GM21360 (cell line): Measurements from ENCODE around the gene GRN.

Experiments used
- ATAC-seq: cut with Tn5 transposase; IDR thresholded peaks from one replicate; pipeline ENCODE4 v1.9.1; 2021; ENCODE audit warnings: mild to moderate bottlenecking, moderate library complexity; ENCODE audit not compliant: unreplicated experiment

Gene GRN

DNA sequence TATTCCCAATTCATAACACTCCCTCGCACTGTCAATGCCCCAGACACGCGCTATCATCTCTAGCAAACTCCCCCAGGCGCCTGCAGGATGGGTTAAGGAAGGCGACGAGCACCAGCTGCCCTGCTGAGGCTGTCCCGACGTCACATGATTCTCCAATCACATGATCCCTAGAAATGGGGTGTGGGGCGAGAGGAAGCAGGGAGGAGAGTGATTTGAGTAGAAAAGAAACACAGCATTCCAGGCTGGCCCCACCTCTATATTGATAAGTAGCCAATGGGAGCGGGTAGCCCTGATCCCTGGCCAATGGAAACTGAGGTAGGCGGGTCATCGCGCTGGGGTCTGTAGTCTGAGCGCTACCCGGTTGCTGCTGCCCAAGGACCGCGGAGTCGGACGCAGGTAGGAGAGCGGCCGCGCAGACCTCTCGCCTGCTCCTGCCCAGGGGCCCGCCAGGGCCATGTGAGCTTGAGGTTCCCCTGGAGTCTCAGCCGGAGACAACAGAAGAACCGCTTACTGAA is at the start of gene GRN:
GRN (plus strand) TSS at position 364 of the 515 bp plus-strand sequence. CDS start 3,863 bp downstream, outside the sequence.
- ATAC-seq = no peak

DNA sequence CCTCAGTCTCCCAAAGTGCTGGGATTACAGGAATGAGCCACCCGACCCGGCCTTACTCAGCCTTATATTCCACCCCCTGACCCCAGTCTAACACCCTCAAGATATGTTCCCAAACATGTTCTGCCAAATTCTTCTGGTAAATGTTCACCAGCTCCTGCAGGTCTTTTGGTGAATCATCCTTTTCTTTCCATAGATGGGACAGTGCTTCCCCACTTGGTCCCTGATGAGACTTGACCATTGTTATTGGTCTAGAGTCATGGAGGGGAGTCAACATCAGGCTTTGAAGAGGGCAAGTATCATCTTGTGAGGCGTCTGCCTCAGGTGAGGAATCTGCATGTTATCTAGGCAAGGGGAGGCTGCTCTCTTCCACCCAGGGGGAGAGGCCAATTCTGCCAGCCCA is 47.1 kb upstream of the GRN start:
- no peak for ATAC-seq

GRCh38 chr17:44304651-44305050 is 40.5 kb upstream of the GRN start:
- no peak for ATAC-seq

GRCh38 chr17:44307387-44308186 is 37.5 kb upstream of the GRN start:
- no peak for ATAC-seq

DNA sequence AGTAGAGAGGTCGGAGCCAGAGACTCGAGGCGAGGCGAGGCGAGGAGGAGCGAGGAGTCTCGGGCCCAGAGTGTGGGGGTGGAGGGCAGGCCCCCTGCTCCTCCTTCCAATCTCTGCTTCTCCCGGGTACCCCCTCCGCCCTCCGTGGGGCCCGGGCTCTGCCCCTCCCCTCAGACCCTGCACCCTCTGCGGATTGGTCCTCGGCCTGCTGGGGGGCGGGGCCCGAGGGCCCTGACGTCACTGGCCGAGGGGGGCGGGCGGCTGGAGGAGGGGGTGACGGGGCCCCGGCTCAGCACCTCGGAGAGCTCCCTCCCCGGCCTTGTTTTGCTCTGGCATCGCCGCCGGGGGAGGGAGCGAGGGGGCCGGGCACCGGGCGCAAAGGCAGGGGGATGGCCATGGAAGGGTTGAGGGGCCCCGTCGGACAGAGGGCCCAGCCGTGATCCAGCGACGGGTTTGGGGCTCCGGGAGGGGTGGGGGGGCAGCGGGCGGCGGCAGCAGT is 36.7 kb upstream of the GRN start, which contains the start of gene RUNDC3A:
RUNDC3A (plus strand) TSS at position 282 of the 499 bp plus-strand sequence. CDS start 232 bp downstream, outside the sequence.
- peak; percentile 69 for ATAC-seq

DNA sequence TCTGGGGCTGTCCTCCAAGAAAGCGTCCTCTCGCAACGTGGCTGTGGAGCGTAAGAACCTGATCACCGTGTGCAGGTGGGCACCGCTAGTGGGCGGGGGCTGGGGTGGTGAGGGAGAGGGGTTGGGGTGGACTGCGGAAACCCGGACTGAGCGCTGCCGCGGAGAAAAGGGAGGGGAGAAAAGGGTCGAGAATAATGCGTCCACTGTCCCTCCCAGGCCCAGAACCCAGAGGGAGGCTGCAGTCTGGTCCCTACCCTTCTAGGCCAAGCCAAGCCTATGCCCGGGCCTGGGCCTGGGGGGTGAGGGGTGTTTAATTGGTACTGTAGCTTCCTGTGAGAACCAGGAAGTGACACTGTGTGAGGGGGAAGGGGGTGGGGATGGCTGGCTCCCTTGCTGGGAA is 36.2 kb upstream of the GRN start:
- no peak for ATAC-seq

DNA sequence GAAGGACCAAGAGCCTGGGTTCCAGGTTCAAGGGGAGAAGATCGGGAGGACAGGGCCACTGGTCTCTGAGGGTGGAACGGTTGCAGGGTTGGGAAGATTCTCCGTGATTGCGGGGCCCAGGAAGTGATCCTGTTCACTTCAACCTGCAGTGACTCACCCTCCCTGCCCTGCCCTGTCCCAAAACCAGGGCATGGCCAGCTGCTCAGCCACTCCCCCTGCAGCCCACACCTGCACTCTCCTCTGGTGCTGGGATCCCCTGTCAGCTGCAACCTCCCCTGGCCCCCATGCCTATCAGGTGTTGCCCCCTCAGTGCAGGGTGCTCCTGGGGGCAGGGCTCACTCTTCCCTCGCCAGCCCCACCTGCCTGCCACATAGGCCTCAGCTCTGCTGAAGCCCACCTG is 35.6 kb upstream of the GRN start:
- ATAC-seq = no peak

GRCh38 chr17:44310188-44310587 is 34.9 kb upstream of the GRN start:
- no peak for ATAC-seq

DNA sequence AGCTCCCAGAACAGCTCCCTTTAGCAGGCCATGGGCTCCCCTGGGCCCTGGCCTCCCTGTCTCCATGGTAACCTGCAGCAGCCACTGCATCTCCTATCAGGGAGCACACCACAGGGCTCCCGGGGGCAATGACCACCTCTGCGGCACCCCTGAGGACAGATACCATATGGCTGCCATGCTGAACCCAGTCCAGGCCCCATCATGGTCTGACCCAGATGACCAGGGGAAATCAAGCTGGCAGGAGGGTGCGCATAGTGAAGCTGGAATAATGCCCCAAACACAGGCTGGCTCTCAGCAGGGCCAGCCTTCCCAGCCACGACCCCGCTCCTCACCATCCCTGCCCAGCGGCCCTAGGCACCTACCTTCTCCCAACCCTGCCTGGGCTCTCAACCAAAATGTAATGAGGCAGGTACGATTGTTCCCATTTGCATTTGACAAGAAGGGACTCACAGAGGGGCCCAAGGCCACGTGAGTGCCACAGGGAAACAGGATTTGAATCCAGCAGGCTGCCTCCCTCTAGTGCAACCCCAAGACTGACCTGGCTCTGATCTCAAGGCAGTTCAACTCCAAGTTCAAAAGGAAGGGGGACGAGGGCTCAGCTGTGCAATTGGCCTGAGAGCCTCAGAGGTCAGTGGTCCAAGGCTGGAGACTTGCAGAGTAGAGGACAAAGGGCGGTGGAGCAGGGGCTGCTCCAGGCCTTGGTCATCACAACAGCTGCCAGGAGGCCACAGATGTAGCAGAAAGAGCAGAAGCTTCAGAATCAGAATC is 34.3 kb upstream of the GRN start:
- ATAC-seq = no peak

GRCh38 chr17:44311562-44312181 is 33.4 kb upstream of the GRN start:
- no peak for ATAC-seq

GRCh38 chr17:44312396-44313104 is 32.6 kb upstream of the GRN start:
- ATAC-seq = no peak

DNA sequence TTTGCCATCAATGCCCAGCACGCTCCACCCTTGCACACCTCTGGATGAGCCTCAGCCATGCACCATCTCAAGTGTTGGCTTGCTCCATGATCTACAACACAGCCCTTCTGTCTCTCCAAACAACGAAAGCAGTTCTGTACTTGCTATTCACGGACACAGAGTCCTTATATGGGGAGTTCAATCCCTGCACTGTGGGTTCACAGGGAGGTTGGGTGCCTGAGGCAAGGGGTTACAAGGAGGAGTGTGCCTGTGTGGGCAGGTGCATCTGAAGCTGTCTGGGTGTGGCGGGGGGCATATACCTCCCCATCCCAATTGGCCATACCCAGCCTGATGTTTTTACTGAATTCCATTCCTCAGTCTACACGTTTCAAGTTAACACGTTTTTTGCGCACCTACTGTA is 31.1 kb upstream of the GRN start:
- ATAC-seq = no peak

DNA sequence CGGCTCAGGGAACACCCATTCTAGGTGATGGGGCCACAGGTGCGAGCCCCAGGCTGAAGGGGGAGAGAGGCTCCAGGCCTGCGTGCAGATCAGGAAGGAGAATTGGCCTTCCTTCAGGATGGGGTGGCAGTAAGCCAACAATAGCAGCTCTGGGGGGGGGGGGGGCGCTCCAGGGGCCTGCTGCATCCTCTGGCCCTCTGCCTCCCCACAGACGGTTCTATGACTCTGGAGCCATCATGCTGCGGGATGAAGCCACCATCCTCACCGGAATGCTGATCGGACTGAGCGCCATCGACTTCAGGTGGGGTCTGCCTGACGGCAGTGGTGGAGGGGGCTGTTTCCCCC is 30.6 kb upstream of the GRN start:
- ATAC-seq = no peak

DNA sequence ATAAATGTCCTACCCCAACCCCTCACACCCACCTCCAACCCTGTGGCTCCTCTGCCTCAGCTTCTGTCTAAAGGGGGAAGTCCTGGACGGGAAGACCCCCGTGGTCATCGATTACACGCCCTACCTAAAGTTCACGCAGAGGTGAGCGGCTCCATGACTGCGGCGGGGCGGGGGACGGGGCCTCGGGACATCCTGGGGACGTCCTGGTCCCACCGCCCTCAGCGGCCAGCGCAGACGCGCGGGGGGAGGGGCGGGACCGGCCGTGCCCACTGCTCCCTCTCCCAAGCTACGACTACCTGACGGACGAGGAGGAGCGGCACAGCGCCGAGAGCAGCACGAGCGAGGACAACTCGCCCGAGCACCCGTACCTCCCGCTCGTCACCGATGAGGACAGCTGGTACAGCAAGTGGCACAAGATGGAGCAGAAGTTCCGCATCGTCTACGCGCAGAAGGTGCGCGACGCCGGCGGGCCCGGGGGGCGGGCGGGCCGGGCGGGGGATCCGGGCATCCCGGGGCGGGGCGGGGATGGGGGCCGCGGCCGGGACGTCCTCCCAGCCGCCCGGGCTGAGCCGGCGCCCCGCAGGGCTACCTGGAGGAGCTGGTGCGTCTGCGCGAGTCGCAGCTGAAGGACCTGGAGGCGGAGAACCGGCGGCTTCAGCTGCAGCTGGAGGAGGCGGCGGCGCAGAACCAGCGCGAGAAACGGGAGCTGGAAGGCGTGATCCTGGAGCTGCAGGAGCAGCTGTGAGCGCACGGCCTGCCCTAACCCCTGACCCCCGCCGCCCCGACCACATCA is 30.0 kb upstream of the GRN start:
- ATAC-seq = no peak

DNA sequence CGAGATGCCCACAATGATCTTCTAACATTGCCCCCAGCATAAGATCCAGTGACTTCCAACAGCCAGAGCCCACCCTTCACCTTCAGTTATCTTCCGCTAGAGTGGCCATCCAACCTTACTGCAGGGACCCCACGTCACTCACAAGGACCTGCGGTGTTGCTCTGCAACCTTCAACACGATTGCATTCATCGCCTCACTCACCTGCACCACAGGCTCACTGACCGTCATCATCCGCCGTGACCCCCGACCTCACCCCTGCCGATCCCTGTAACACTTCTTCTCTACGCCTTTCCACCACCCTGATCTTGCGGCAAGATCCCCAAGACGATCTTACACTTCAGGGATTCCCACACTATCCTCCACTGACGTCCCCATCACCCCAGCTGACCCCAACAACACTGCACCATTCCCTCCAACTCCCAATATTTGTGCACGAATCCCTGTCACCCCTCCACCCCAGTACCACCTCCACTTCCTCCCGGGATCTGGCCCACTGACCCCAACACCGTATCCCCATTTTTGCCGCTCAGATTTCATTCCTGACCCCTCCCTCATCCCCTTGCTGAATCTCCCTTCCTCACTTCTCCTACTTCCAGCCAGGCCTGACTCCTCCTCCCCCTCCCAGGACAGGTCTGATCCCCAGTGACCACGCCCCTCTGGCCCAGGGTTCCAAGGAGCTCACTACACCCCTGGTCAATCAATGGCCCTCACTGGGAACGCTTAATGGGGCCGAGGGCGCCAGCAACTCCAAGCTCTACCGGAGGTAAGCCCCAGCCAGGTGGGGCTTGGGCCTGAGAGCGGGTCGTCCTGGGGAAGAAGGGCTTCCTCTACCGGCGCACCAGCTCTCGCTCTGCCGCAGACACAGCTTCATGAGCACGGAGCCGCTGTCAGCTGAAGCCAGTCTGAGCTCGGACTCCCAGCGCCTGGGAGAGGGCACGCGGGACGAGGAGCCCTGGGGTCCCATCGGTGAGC is 29.1 kb upstream of the GRN start:
- no peak for ATAC-seq

DNA sequence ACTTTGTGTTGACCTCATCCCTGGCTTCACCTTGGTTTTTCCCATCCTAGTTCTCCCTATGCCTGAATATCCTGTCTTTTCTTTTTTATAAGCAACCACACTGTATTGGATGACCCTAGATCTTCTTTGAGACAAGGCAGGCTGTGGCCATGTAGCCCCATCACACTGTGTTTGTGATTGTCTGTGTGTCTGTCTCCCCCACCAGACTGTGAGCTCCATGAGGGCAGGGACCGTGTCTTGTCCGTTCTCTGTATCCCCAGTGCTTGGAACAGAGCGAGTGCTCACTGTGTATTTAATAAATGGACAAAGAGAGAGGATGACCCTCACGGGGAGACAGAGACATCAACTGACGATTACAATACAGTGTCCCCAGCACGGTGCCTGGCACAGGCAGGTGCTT is 27.6 kb upstream of the GRN start:
- no peak for ATAC-seq

- ATAC-seq = no peak
These were observed 26.8 kb upstream of the GRN start for GRCh38 chr17:44318077-44318892.

- ATAC-seq = no peak
These were observed 25.0 kb upstream of the GRN start for GRCh38 chr17:44320066-44320465.
